SK-N-SH treated with all-trans-retinoic acid at 6 μM for 48 hours (cell line): ENCODE results near the gene OAF.
A peak's percentile ranks its signal among the peaks of the same experiment; 100 is the strongest.

Experiments used
- ATAC-seq: fragments of 200-7000 bp; cut with Tn5 transposase; 3 replicates; pipeline ENCODE4 v1.9.1; 2020; ENCODE audit warnings: mild to moderate bottlenecking, moderate library complexity
- ARNTL ChIP-seq: fragments of 450-650 bp; formaldehyde crosslinking; IDR thresholded peaks from 2 replicates; pipeline ENCODE4 v1.5.0; 2020; ENCODE audit warnings: low read depth, mild to moderate bottlenecking, moderate library complexity, borderline replicate concordance
- BACH2 ChIP-seq: fragments of 250-450 bp; sonication (Bioruptor Pico); IDR thresholded peaks from 2 replicates; pipeline ENCODE4 v1.9.0; 2021; ENCODE audit warnings: mild to moderate bottlenecking, borderline replicate concordance
- CSDC2 ChIP-seq: fragments of 250-450 bp; sonication (Bioruptor Pico); IDR thresholded peaks from 2 replicates; pipeline ENCODE4 v1.5.0; 2020; ENCODE audit warnings: mild to moderate bottlenecking, moderate library complexity
- ESRRG ChIP-seq: fragments of 250-450 bp; sonication (Bioruptor Pico); IDR thresholded peaks from 2 replicates; pipeline ENCODE4 v1.6.1; 2021; ENCODE audit warnings: mild to moderate bottlenecking
- GLIS3 ChIP-seq: fragments of 250-450 bp; sonication (Bioruptor Pico); IDR thresholded peaks from 2 replicates; pipeline ENCODE4 v1.5.0; 2020; ENCODE audit warnings: mild to moderate bottlenecking, moderate library complexity
- ISL1 ChIP-seq: fragments of 250-450 bp; sonication (Bioruptor Pico); IDR thresholded peaks from 2 replicates; pipeline ENCODE4 v2.1.2; 2022; ENCODE audit warnings: mild to moderate bottlenecking, moderate library complexity
- OSR1 ChIP-seq: fragments of 250-450 bp; sonication (Bioruptor Pico); IDR thresholded peaks from 2 replicates; pipeline ENCODE4 v1.8.0; 2022; ENCODE audit warnings: moderate library complexity, mild to moderate bottlenecking, inconsistent platforms
- PPARA ChIP-seq: fragments of 250-450 bp; sonication (Bioruptor Pico); IDR thresholded peaks from 2 replicates; pipeline ENCODE4 v1.5.0; 2020; ENCODE audit warnings: mild to moderate bottlenecking, borderline replicate concordance
- RARB ChIP-seq: fragments of 250-450 bp; sonication (Bioruptor Pico); IDR thresholded peaks from 2 replicates; pipeline ENCODE4 v1.8.0; 2021; ENCODE audit warnings: mild to moderate bottlenecking, moderate library complexity
- SNAI2 ChIP-seq: fragments of 250-450 bp; sonication (Bioruptor Pico); IDR thresholded peaks from 2 replicates; pipeline ENCODE4 v1.5.0; 2020; ENCODE audit warnings: mild to moderate bottlenecking, moderate library complexity
- TCF4 ChIP-seq: fragments of 250-450 bp; sonication (Bioruptor Pico); IDR thresholded peaks from 2 replicates; pipeline ENCODE4 v1.8.0; 2021; ENCODE audit warnings: mild to moderate bottlenecking, moderate library complexity, borderline replicate concordance
- TOX ChIP-seq: fragments of 250-450 bp; sonication (Bioruptor Pico); IDR thresholded peaks from 2 replicates; pipeline ENCODE4 v1.8.0; 2021; ENCODE audit warnings: mild to moderate bottlenecking, moderate library complexity, borderline replicate concordance
- ZC3H10 ChIP-seq: fragments of 250-450 bp; sonication (Bioruptor Pico); IDR thresholded peaks from 2 replicates; pipeline ENCODE4 v1.5.1; 2021; ENCODE audit warnings: mild to moderate bottlenecking, moderate library complexity
- ZFP3 ChIP-seq: fragments of 250-450 bp; sonication (Bioruptor Pico); IDR thresholded peaks from 2 replicates; pipeline ENCODE4 v1.5.0; 2020; ENCODE audit warnings: mild to moderate bottlenecking, moderate library complexity
- ZFP30 ChIP-seq: fragments of 450-650 bp; formaldehyde crosslinking; IDR thresholded peaks from 2 replicates; pipeline ENCODE4 v1.5.0; 2022; ENCODE audit warnings: mild to moderate bottlenecking, moderate library complexity
- ZNF565 ChIP-seq: fragments of 450-650 bp; formaldehyde crosslinking; conservative IDR thresholded peaks from 2 replicates; pipeline ENCODE4 v1.5.0; 2020; ENCODE audit warnings: low read depth, mild to moderate bottlenecking, moderate library complexity
- ZNF70 ChIP-seq: fragments of 450-650 bp; formaldehyde crosslinking; IDR thresholded peaks from 2 replicates; pipeline ENCODE4 v1.5.0; 2020; ENCODE audit warnings: mild to moderate bottlenecking, moderate library complexity
- ZNF8 ChIP-seq: fragments of 450-650 bp; formaldehyde crosslinking; IDR thresholded peaks from 2 replicates; pipeline ENCODE4 v1.5.0; 2020; ENCODE audit warnings: mild to moderate bottlenecking, moderate library complexity
- TF ChIP-seq, protein P1 (sequence below): fragments of 250-450 bp; sonication (Bioruptor Pico); IDR thresholded peaks from 2 replicates; pipeline ENCODE4 v1.8.0; 2020; ENCODE audit warnings: mild to moderate bottlenecking, moderate library complexity, borderline replicate concordance
- TF ChIP-seq, protein P2 (sequence below): fragments of 250-450 bp; sonication (Bioruptor Pico); IDR thresholded peaks from 2 replicates; pipeline ENCODE4 v1.5.1; 2020; ENCODE audit warnings: low read depth, mild to moderate bottlenecking, moderate library complexity
- TF ChIP-seq, protein P3 (sequence below): fragments of 250-450 bp; sonication (Bioruptor Pico); IDR thresholded peaks from 2 replicates; pipeline ENCODE4 v1.5.0; 2020; ENCODE audit warnings: mild to moderate bottlenecking, moderate library complexity
- TF ChIP-seq, protein P4 (sequence below): fragments of 250-450 bp; sonication (Bioruptor Pico); IDR thresholded peaks from 2 replicates; pipeline ENCODE4 v1.5.1; 2021; ENCODE audit warnings: mild to moderate bottlenecking, moderate library complexity
- TF ChIP-seq, protein P5 (sequence below): fragments of 250-450 bp; sonication (Bioruptor Pico); IDR thresholded peaks from 2 replicates; pipeline ENCODE4 v1.8.0; 2021; ENCODE audit warnings: low read depth, mild to moderate bottlenecking, moderate library complexity, borderline replicate concordance

Gene OAF

GRCh38 chr11:120233207-120233803 is 22.5 kb downstream of the OAF start:
- no peak for ATAC-seq

DNA sequence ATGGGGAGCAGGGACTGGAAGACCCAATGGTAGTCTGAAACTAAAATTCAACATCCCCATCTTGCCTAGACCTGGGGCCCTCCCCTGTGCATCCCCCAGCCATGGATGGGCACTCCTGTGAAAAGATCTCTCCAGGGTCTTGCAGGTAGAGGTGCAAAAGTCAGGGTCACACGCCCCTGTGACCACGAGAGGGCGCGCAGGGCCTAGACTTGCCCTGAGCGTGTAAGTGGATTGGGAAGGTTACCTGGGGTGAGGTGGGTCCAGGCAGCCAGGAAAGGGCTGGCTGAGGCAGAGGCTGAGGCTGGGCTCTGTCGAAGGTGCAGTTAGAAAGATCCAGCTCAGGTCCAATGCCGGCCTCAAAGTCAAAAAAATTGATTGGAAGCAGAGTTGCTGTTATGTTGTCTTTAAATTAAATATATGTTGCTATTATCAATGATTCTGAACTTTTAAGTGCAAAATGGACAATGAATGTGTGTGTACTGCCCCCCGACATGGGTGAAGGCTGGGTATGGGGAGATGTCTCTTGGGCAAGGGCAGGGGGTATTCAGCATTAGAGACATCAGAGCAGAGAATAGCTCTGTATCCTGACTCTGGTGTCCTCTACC is 24.3 kb downstream of the OAF start:
- ATAC-seq, result peak; percentile 84
- no peak for TF ChIP-seq ZNF8 (CRISPR knock-in tag)
- TF ChIP-seq GLIS3 (CRISPR knock-in tag), result no peak
- no peak for TF ChIP-seq TCF4 (CRISPR knock-in tag)
- TF ChIP-seq, protein P1, sequence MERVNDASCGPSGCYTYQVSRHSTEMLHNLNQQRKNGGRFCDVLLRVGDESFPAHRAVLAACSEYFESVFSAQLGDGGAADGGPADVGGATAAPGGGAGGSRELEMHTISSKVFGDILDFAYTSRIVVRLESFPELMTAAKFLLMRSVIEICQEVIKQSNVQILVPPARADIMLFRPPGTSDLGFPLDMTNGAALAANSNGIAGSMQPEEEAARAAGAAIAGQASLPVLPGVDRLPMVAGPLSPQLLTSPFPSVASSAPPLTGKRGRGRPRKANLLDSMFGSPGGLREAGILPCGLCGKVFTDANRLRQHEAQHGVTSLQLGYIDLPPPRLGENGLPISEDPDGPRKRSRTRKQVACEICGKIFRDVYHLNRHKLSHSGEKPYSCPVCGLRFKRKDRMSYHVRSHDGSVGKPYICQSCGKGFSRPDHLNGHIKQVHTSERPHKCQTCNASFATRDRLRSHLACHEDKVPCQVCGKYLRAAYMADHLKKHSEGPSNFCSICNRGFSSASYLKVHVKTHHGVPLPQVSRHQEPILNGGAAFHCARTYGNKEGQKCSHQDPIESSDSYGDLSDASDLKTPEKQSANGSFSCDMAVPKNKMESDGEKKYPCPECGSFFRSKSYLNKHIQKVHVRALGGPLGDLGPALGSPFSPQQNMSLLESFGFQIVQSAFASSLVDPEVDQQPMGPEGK (CRISPR knock-in tag), result no peak
- no peak for TF ChIP-seq BACH2
- TF ChIP-seq ZNF565 (CRISPR knock-in tag), result no peak
- TF ChIP-seq SNAI2, result no peak
- TF ChIP-seq, protein P2, sequence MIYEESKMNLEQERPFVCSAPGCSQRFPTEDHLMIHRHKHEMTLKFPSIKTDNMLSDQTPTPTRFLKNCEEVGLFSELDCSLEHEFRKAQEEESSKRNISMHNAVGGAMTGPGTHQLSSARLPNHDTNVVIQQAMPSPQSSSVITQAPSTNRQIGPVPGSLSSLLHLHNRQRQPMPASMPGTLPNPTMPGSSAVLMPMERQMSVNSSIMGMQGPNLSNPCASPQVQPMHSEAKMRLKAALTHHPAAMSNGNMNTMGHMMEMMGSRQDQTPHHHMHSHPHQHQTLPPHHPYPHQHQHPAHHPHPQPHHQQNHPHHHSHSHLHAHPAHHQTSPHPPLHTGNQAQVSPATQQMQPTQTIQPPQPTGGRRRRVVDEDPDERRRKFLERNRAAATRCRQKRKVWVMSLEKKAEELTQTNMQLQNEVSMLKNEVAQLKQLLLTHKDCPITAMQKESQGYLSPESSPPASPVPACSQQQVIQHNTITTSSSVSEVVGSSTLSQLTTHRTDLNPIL (CRISPR knock-in tag), result no peak
- TF ChIP-seq ZFP3 (CRISPR knock-in tag), result no peak
- TF ChIP-seq ARNTL (CRISPR knock-in tag), result no peak
- no peak for TF ChIP-seq PPARA (CRISPR knock-in tag)
- TF ChIP-seq RARB (CRISPR knock-in tag), result no peak
- no peak for TF ChIP-seq ISL1 (CRISPR knock-in tag)
- no peak for TF ChIP-seq ZC3H10 (CRISPR knock-in tag)
- TF ChIP-seq ZFP30 (CRISPR knock-in tag), result no peak

More at GRCh38 chr11:120233207-120233803, 22.5 kb downstream of the OAF start:
- TF ChIP-seq, protein P1 (CRISPR knock-in tag), result no peak
- TF ChIP-seq BACH2 (no peak), ARNTL (CRISPR knock-in tag) (no peak), CSDC2 (CRISPR knock-in tag) (no peak), PPARA (CRISPR knock-in tag) (no peak), TOX (no peak), OSR1 (CRISPR knock-in tag) (no peak), ZFP3 (CRISPR knock-in tag) (no peak), GLIS3 (CRISPR knock-in tag) (no peak), RARB (CRISPR knock-in tag) (no peak), ZNF70 (no peak), ISL1 (CRISPR knock-in tag) (no peak), ZNF8 (CRISPR knock-in tag) (no peak), ESRRG (CRISPR knock-in tag) (no peak)
- TF ChIP-seq, protein P3, sequence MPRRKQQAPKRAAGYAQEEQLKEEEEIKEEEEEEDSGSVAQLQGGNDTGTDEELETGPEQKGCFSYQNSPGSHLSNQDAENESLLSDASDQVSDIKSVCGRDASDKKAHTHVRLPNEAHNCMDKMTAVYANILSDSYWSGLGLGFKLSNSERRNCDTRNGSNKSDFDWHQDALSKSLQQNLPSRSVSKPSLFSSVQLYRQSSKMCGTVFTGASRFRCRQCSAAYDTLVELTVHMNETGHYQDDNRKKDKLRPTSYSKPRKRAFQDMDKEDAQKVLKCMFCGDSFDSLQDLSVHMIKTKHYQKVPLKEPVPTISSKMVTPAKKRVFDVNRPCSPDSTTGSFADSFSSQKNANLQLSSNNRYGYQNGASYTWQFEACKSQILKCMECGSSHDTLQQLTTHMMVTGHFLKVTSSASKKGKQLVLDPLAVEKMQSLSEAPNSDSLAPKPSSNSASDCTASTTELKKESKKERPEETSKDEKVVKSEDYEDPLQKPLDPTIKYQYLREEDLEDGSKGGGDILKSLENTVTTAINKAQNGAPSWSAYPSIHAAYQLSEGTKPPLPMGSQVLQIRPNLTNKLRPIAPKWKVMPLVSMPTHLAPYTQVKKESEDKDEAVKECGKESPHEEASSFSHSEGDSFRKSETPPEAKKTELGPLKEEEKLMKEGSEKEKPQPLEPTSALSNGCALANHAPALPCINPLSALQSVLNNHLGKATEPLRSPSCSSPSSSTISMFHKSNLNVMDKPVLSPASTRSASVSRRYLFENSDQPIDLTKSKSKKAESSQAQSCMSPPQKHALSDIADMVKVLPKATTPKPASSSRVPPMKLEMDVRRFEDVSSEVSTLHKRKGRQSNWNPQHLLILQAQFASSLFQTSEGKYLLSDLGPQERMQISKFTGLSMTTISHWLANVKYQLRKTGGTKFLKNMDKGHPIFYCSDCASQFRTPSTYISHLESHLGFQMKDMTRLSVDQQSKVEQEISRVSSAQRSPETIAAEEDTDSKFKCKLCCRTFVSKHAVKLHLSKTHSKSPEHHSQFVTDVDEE, result no peak
- TF ChIP-seq, protein P4, sequence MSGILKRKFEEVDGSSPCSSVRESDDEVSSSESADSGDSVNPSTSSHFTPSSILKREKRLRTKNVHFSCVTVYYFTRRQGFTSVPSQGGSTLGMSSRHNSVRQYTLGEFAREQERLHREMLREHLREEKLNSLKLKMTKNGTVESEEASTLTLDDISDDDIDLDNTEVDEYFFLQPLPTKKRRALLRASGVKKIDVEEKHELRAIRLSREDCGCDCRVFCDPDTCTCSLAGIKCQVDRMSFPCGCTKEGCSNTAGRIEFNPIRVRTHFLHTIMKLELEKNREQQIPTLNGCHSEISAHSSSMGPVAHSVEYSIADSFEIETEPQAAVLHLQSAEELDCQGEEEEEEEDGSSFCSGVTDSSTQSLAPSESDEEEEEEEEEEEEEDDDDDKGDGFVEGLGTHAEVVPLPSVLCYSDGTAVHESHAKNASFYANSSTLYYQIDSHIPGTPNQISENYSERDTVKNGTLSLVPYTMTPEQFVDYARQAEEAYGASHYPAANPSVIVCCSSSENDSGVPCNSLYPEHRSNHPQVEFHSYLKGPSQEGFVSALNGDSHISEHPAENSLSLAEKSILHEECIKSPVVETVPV (CRISPR knock-in tag), result no peak
- TF ChIP-seq, protein P2 (CRISPR knock-in tag), result no peak
- TF ChIP-seq, protein P5, sequence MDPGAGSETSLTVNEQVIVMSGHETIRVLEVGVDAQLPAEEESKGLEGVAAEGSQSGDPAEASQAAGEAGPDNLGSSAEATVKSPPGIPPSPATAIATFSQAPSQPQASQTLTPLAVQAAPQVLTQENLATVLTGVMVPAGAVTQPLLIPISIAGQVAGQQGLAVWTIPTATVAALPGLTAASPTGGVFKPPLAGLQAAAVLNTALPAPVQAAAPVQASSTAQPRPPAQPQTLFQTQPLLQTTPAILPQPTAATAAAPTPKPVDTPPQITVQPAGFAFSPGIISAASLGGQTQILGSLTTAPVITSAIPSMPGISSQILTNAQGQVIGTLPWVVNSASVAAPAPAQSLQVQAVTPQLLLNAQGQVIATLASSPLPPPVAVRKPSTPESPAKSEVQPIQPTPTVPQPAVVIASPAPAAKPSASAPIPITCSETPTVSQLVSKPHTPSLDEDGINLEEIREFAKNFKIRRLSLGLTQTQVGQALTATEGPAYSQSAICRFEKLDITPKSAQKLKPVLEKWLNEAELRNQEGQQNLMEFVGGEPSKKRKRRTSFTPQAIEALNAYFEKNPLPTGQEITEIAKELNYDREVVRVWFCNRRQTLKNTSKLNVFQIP (CRISPR knock-in tag), result no peak
